Activated CD8-positive, alpha-beta T cell treated with anti-CD3 and anti-CD28 coated beads for 36 hours (primary cell): Measurements from ENCODE around the gene COG4. TPM values are rescaled to one million over a fixed set of nuclear protein-coding genes. Genes with fewer than 3 reads are reported as not detected.

Experiments used
- ATAC-seq: fragments of 200-7000 bp; cut with Tn5 transposase; one replicate; pipeline ENCODE4 v1.10.0; 2021; ENCODE audit warnings: mild to moderate bottlenecking, moderate library complexity
- CTCF ChIA-PET: fragments of 350-600 bp; sonication (Branson Sonifier 250); formaldehyde crosslinking; loops from one replicate; lab custom pipeline; 2021; ENCODE audit warnings: antibody characterized with exemption; lab: Charles Lee
- POLR2A ChIA-PET: fragments of 350-600 bp; sonication (Branson Sonifier 250); formaldehyde crosslinking; loops from one replicate; lab custom pipeline; 2021; ENCODE audit warnings: antibody characterized with exemption; lab: Charles Lee
- DNase-seq: peaks from one replicate; pipeline ENCODE4 v3.0.0-alpha.2; 2020
- H3K27ac Mint-ChIP-seq: one replicate; pipeline ENCODE4 v1.8.0; 2021; ENCODE audit warnings: mild to moderate bottlenecking, mixed read lengths
- H3K27me3 Mint-ChIP-seq: one replicate; pipeline ENCODE4 v1.8.0; 2021; ENCODE audit warnings: mixed read lengths
- H3K36me3 Mint-ChIP-seq: one replicate; pipeline ENCODE4 v1.8.0; 2021; ENCODE audit warnings: low read depth, mixed read lengths
- H3K4me1 Mint-ChIP-seq: one replicate; pipeline ENCODE4 v1.8.0; 2021; ENCODE audit warnings: low read depth, mixed read lengths
- H3K4me3 Mint-ChIP-seq: one replicate; pipeline ENCODE4 v1.8.0; 2021; ENCODE audit warnings: mild to moderate bottlenecking, moderate library complexity, mixed read lengths
- H3K9me3 Mint-ChIP-seq: one replicate; pipeline ENCODE4 v1.8.0; 2021; ENCODE audit warnings: mixed read lengths
- CTCF ChIP-seq: fragments of 200-600 bp; IDR thresholded peaks from one replicate; pipeline ENCODE4 v1.8.0; 2022; ENCODE audit warnings: antibody characterized with exemption, mild to moderate bottlenecking
- intact Hi-C: fragments of 100-400 bp; cut with micrococcal nuclease; formaldehyde crosslinking; loops from one replicate; pipeline ENCODE4 v1.10.0; 2022
- total RNA-seq, 2 experiments: library from RNA; stranded (reverse); gene quantifications; one replicate each; pipeline ENCODE4 v1.2.3, GENCODE V29; 2021

The COG4 gene
- total RNA-seq, 2 experiments from 2014 or later: 38.0 to 39.0 TPM

- intact Hi-C loops: no loop called here
- CTCF ChIA-PET: no interaction called here
- no peaks in the 10 kb centered on the region for H3K9me3 Mint-ChIP-seq
- no peaks in the 10 kb centered on the region for H3K36me3 Mint-ChIP-seq
- peaks cover 6% of the 10 kb centered on the region for H3K4me1 Mint-ChIP-seq
- no peaks in the 10 kb centered on the region for H3K27me3 Mint-ChIP-seq
- no peak for ATAC-seq
- H3K4me3 Mint-ChIP-seq: no peak overlapping the region
- DNase-seq: no peak
- H3K27ac Mint-ChIP-seq: no peak overlapping the region
- TF ChIP-seq CTCF: no peak
- POLR2A ChIA-PET: interaction anchor here (0.6 kb wide), 1 partner anchor 75 kb away, joined by 3 read pairs; no protein-coding TSS in a partner anchor
These were observed 75.3 kb downstream of the COG4 start for GRCh38 chr16:70448075-70448474.

- TF ChIP-seq CTCF: no peak
- no peak for DNase-seq
- H3K36me3 Mint-ChIP-seq: no peaks in the 10 kb centered on the region
- no peak for ATAC-seq
- H3K27ac Mint-ChIP-seq: no peak overlapping the region
- CTCF ChIA-PET: no interaction called here
- POLR2A ChIA-PET: interaction anchor here (1.8 kb wide), 1 partner anchor 10 kb away, joined by 5 read pairs; the partner anchor contains the start of gene FCSK
- H3K4me3 Mint-ChIP-seq: no peak overlapping the region
- H3K4me1 Mint-ChIP-seq: peaks cover 7% of the 10 kb centered on the region
- intact Hi-C loops: no loop called here
- H3K27me3 Mint-ChIP-seq: no peaks in the 10 kb centered on the region
- H3K9me3 Mint-ChIP-seq: no peaks in the 10 kb centered on the region
These were observed 78.9 kb downstream of the COG4 start for GRCh38 chr16:70444249-70445063.

GRCh38 chr16:70442344-70442743, 81.0 kb downstream of the COG4 start:
- intact Hi-C loops: no loop called here
- TF ChIP-seq CTCF: no peak
- POLR2A ChIA-PET: interaction anchor here (0.7 kb wide), 1 partner anchor 42 kb away, joined by 3 read pairs; no protein-coding TSS in a partner anchor
- H3K9me3 Mint-ChIP-seq: no peaks in the 10 kb centered on the region
- DNase-seq (no peak), ATAC-seq (no peak)
- CTCF ChIA-PET: no interaction called here
- H3K4me1 Mint-ChIP-seq: peaks cover 20% of the 10 kb centered on the region
- no peaks in the 10 kb centered on the region for H3K36me3 Mint-ChIP-seq
- no peak overlapping the region for H3K4me3 Mint-ChIP-seq
- H3K27ac Mint-ChIP-seq: no peak overlapping the region
- no peaks in the 10 kb centered on the region for H3K27me3 Mint-ChIP-seq

GRCh38 chr16:70441406-70441990, 81.9 kb downstream of the COG4 start:
- CTCF ChIA-PET: interaction anchor here (1.2 kb wide), 1 partner anchor 13 kb away, joined by 4 read pairs; the partner anchor contains the start of gene FCSK
- no peak overlapping the region for H3K27ac Mint-ChIP-seq
- POLR2A ChIA-PET: interaction anchor here (0.6 to 1.2 kb wide), 4 partner anchors 10 to 61 kb away, joined by 3 read pairs; partner anchors contain the start of gene FCSK

More at GRCh38 chr16:70441406-70441990, 81.9 kb downstream of the COG4 start:
- Mint-ChIP-seq H3K9me3 (no peaks in the 10 kb centered on the region), H3K27me3 (no peaks in the 10 kb centered on the region), H3K36me3 (no peaks in the 10 kb centered on the region), H3K4me1 (peaks cover 28% of the 10 kb centered on the region), H3K4me3 (no peak overlapping the region)
- TF ChIP-seq CTCF: no peak
- intact Hi-C loops: no loop called here
- DNase-seq (no peak), ATAC-seq (no peak)
